ENCODE results near the gene GRIN3A.

- no peak for TF ChIP-seq MAX (IDR thresholded peaks at IDR 0.05)
- TF ChIP-seq, protein P1, sequence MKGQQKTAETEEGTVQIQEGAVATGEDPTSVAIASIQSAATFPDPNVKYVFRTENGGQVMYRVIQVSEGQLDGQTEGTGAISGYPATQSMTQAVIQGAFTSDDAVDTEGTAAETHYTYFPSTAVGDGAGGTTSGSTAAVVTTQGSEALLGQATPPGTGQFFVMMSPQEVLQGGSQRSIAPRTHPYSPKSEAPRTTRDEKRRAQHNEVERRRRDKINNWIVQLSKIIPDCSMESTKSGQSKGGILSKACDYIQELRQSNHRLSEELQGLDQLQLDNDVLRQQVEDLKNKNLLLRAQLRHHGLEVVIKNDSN (IDR thresholded peaks at IDR 0.05), result no peak
- TF ChIP-seq YY1 (IDR thresholded peaks at IDR 0.05; ENCODE audit: low read depth), result no peak
- no peak for TF ChIP-seq TEAD4 (IDR thresholded peaks at IDR 0.05)
- TF ChIP-seq, protein P2, sequence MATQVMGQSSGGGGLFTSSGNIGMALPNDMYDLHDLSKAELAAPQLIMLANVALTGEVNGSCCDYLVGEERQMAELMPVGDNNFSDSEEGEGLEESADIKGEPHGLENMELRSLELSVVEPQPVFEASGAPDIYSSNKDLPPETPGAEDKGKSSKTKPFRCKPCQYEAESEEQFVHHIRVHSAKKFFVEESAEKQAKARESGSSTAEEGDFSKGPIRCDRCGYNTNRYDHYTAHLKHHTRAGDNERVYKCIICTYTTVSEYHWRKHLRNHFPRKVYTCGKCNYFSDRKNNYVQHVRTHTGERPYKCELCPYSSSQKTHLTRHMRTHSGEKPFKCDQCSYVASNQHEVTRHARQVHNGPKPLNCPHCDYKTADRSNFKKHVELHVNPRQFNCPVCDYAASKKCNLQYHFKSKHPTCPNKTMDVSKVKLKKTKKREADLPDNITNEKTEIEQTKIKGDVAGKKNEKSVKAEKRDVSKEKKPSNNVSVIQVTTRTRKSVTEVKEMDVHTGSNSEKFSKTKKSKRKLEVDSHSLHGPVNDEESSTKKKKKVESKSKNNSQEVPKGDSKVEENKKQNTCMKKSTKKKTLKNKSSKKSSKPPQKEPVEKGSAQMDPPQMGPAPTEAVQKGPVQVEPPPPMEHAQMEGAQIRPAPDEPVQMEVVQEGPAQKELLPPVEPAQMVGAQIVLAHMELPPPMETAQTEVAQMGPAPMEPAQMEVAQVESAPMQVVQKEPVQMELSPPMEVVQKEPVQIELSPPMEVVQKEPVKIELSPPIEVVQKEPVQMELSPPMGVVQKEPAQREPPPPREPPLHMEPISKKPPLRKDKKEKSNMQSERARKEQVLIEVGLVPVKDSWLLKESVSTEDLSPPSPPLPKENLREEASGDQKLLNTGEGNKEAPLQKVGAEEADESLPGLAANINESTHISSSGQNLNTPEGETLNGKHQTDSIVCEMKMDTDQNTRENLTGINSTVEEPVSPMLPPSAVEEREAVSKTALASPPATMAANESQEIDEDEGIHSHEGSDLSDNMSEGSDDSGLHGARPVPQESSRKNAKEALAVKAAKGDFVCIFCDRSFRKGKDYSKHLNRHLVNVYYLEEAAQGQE (IDR thresholded peaks at IDR 0.05; ENCODE audit: low read depth), result no peak
Observed at GRCh38 chr9:101635473-101635872, 103.0 kb downstream of the GRIN3A start.
